ENCODE results near the gene PHF20.
"Not testable (repeated sequence)": the region's sequence is repeated elsewhere in the genome, so short reads cannot be mapped to it uniquely, and the experiment has no call there.

Gene PHF20

GRCh38 chr20:35887393-35888064 is 115.7 kb downstream of the PHF20 start:
- no peak for DNase-seq

GRCh38 chr20:35888657-35889056 is 116.8 kb downstream of the PHF20 start:
- no peak for DNase-seq

GRCh38 chr20:35891375-35891774 is 119.6 kb downstream of the PHF20 start:
- DNase-seq, result no peak

DNA sequence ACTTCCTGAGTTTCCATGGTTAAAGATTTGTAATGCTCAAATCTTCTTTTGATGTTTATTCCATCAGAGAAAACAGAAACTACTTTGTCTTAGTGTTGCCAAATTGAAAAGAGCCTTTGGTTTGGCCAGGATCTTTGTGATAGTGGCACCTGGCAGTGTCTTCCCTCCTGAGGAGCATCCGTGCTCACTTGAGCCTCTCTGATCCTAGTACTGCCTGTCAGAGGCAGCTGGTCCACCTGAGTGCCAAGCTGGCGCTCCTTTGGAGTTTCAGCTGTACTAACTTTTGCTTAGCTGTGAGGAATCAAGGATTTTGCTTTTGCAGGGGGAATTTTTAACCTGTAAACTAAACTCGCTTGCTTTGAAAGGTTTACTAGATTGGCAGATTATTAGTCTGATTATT is 121.1 kb downstream of the PHF20 start:
- DNase-seq, result no peak

- no peak for DNase-seq
These were observed 122.1 kb downstream of the PHF20 start for GRCh38 chr20:35893942-35894341.

DNA sequence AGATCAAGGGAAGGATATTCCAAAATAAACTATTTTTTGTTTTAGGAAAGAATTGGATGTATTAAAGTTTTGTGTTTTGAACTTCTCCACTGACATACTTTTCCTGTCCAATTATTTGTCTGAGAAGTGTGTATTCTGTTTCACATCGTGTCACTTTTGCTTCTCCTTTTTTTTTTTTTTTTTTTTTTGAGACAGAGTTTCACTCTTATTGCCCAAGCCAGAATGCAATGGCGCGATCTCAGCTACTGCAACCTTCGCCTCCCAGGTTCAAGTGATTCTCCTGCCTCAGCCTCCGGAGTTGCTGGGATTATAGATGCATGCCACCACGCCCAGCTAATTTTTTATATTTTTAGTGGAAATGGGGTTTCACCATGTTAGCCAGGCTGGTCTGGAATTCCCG is 123.7 kb downstream of the PHF20 start:
- DNase-seq, result not testable (repeated sequence)

DNA sequence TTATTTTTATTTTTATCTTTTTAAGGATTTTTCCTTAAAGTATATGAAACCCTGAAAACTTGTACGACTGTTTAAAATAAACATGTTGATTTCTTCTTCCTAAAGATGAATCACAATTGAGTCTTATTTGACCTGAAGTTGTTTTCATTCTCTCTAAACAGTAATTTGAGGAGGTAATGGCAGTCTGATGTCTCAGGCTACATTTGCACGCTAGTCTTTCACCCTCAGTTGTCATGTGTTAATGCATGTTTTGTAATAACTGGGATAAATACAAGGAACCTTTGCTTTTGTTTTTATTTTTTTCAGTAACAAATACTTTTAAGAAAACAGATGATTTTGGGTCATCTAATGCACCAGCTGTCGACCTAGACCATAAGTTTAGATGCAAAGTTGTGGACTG is 127.2 kb downstream of the PHF20 start:
- no peak for DNase-seq

GRCh38 chr20:35901230-35901629 is 129.4 kb downstream of the PHF20 start:
- DNase-seq, result not testable (repeated sequence)

- DNase-seq, result no peak
These were observed 130.1 kb downstream of the PHF20 start for GRCh38 chr20:35901678-35902544.

- no peak for DNase-seq
These were observed 130.7 kb downstream of the PHF20 start for GRCh38 chr20:35902545-35902941.

GRCh38 chr20:35903843-35904242 is 132.0 kb downstream of the PHF20 start:
- DNase-seq, result no peak

DNA sequence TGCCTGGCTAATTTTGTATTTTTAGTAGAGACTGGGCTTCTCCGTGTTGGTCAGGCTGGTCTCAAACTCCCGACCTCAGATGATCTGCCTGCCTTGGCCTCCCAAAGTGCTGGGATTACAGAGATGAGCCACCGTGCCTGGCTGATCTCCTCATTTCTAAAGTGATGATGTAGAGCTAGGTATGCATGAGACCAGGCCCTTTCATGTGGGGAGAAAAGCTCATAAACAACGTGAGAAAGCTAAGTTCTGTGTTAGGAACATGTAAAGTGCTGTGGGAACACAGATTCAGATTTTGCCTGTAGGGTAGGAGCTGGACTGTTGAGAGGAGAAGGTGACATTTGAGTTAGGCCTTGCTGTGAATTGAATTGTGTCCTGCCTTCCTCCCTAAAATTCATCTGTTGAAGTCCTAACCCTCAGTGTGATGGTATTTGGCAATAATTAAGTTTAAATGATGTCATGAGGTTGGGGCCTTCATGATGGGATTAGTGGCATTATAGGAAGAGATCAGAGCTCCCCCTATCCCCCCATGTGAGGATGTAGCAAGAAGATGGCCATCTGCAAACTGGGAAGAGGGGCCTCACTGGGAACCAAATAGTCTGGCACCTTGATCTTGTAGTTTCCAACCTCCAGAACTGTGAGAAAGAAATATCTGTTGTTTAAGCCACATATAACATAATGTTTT is 133.3 kb downstream of the PHF20 start:
- no peak for DNase-seq

DNA sequence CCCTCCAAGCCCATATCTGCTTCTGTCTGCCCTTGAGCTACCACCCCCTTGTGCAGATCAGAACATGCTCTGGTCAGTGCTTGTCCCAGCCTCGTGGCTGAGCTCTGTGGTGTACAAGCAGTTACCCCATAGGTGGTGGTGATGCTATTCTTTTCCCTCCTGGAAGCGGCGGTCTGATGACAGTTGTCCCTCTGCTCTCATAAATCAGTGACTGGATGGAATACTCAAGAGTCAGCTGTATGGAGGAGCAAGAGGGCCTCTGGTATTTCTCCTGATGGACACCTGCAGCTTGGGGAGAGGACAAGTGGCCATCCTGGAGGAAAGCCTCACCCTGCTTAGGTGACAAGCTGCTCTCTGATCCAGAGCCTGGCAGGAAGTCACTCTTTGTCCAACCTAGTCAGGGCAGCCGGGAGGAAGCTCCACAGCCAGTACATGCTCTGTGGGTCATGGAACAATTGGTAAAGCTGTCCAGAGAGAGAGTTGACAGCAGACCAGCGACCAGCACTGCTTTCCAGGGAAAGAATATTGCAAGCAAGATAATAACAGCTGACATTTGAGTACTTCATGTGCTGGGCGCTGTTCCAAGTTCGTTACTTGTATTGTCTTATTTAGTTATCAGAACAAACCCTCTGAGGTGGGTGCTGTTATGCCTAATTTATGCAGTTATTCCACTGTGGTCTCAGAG is 135.3 kb downstream of the PHF20 start:
- no peak for DNase-seq

DNA sequence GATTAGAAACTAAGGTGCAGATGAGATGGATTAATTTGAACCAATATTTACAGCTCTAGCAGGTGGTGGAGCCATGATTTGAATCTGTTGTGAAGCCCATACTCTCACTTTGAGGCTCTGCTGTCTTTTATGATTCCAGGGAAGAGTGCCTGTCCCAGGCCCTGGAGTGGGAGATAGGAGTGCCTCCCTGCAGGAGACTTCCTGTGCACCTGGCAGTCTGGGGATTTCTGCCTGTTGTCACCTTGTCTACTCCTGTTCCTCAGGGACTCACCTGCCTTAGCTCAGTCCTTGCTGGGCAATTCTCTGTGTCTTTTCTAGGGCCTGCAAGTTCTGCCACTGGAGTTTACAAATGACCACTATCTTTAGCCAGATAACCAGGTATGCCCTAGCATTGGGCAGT is 136.2 kb downstream of the PHF20 start:
- no peak for DNase-seq

- no peak for DNase-seq
These were observed 137.4 kb downstream of the PHF20 start for GRCh38 chr20:35909176-35909575.

DNA sequence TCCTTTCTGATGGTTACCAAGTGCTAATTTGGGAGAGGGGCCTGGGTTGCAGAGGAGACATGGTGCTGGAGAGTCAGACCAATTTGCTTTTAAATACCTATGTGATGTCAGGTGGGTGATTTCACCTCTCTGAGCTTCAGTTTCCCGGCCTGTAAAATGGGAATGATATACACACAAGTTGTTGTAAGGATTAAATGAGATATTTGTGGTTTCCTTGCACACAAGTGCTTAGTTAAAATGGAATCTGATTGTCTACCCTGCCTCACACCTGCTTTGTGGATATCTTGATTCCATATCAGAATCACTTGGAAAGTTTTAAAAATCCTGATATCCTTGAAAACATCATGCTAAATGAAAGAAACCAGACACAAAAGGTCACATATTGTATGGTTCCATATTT is 138.0 kb downstream of the PHF20 start:
- no peak for DNase-seq

DNA sequence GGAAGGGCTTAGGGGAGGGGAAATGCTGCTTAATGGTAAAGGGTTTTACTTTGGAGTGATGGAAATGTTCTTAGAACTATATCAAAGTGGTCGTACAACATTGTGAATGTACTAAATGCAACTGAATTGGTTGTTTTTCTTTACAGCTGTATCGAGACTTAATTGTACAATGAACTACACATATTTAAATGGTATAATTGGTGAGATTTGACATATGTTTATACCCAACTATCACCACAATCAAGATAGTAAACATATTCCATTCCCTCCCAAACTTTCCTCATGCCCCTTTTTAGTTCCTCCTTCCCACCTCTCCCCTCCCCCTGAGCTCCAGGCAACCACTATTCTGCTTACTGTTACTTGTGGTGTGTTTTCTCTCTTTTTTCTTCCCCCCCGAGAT is 138.4 kb downstream of the PHF20 start:
- no peak for DNase-seq

DNA sequence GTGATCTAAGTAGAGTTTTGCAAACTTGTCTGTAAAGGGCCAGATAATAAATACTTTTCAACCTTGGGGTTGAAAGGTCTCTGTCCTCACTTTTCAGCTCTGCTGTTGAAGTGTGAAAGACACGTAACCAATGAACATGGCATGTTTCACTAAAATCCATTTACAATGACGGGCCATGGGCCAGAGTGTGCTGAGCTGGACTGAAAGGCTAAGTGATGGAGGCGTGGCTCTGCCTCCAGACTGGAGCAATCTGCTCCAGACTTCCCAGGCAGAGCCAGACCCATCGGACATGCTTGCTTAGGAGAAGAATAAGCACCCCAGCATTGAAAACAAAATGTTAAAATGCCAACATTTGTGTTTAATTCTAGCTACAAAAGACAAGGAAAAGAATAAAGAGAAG is 141.1 kb downstream of the PHF20 start:
- DNase-seq, result no peak

- DNase-seq, result no peak
These were observed 145.3 kb downstream of the PHF20 start for GRCh38 chr20:35917077-35917476.

- no peak for DNase-seq
These were observed 146.2 kb downstream of the PHF20 start for GRCh38 chr20:35918021-35918420.

GRCh38 chr20:35920523-35920922 is 148.7 kb downstream of the PHF20 start:
- DNase-seq, result no peak

GRCh38 chr20:35929301-35929700 is 157.5 kb downstream of the PHF20 start:
- no peak for DNase-seq

GRCh38 chr20:35934050-35934449 is 162.2 kb downstream of the PHF20 start:
- no peak for DNase-seq
